DMS 273 treated with DMSO at 0.1 percent for 48 hours (cell line): ENCODE results near the gene HOXA4.

Source experiments
- DNase-seq: peaks from one replicate; lab custom pipeline; 2025; lab: John Stamatoyannopoulos, UW

HOXA4 gene

DNA sequence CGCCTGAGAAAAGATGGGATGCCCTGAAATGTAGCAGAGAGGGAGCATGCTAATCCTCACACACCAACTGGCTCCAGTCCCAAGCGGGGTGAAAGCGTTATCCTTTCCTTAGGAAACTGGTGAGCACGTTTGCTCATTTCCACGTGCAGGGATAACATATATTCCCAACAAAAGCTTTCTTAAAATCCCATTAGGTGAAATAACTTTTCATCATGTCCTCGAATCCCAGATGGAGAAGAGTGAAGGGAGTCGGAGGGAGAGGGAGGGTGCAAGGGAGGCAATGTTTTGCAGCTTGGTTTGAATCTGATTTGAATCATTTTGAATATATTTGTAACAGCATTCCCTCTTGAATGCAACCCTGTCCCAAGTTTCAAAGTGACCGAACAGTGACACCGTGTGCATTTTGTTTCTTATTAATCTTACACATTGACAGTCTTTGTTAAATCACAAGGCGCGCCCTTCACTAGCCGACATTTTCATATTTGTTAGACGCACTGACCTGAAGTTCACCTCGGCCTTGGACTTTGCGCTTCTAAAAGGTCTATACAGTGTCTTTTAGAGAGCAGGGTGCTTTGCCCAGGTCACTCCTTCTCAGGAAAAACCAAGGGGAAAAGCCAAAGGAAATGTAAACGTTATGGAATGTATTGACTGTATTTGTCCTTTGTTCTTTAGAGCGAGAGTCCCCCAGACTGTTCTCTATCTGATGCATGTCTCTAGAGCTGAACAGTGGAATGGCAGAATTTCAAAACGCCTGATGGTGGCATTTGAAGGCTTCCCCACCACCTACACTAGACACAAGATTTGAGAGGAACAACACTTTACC, 3.1 kb upstream of the HOXA4 start:
- no peak for DNase-seq

DNA sequence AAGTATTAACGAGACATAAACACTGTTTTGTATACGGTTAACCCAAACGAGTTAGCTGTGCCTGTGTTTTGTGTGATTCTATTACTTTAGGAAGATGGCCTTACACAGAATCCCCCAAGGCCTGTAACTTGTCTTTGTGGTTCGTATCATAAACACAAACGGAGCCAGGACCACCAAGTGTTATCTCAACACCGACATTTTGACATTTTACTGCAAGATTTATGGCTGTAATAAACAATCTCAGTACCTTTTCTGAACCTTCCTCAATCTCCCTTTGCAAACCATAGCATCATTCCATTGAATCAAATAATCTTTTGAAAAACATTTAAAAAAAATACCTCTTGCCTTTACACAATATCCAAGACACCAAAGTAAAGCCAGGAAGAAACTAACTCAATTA, 2.4 kb upstream of the HOXA4 start:
- no peak for DNase-seq

DNA sequence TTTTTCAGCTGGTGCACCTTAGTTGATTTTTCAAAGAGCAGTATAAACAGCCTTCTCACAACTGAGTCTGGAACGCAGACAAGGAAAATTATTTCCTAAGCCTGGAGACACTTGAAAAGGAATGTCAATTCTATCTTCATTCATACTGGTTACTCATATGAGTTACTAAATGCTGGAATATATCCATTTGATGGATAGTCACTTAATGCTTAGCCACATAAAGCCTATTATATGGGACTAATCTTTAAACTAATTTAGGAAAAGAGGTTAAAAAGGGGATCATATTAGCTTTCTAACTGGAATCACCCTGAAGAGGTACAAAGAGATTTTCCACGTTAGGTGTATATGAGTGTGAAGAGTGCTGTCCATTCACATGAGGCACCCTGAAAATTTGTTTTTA, 1.7 kb upstream of the HOXA4 start:
- no peak for DNase-seq

DNA sequence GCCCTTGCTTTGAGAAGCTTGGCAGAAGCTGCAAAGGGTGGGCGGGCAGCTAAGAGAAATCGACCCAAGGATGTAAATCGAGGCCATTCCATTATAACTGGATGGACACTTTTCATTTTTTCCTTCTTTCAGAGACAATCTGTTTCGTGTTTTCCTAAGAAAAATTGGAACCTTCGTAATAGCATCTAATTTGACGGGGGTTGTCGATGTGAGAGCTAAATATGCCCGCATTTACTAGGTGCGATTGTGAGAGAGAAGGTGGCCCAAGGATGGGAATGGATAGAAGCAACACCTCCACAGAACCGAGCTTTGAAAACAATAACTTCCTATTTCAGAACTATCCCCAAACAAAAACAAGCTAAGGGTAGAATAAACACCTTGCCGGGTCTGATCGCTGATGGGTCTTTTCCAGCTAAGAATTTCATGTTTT, 848 bp upstream of the HOXA4 start:
- DNase-seq = no peak

DNA sequence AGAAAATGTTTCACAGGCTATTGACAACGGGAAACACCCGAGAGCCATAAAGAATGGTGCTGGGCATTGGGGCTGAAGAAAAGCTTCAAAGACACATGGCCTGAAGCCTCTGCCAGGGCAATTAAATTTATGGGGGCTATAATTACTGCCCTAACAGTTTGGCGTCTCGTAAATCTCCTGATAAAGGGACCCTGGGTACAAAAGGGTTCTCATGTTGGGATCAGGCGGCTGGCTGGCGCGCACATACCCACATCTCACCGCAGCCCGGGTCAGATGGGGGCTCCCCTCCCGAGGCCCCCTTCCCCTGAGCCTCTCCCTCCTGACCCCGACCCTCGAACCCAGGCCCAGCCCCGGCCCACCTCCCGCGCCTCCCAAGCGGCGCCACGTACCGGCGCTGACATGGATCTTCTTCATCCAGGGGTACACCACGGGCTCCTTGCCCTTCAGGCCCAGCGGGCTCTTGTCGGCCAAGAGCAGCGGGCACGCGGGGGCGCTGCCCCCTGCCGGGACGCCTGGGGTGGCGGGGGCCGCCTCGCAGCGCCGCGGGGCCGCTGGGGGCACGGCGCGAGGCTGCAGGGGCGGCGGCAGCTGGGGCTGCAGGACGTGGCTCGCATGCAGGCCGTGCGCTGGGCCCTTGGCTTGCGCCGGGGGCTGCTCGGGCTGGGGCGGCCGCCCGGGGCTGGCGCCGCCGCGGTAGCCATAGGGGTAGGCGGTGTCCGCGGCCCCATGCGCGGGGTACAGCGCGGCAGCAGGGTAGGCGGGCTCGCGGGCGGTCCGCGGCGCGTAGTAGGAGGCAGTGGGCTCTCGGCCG, 623 bp downstream of the HOXA4 start:
- DNase-seq = no peak

DNA sequence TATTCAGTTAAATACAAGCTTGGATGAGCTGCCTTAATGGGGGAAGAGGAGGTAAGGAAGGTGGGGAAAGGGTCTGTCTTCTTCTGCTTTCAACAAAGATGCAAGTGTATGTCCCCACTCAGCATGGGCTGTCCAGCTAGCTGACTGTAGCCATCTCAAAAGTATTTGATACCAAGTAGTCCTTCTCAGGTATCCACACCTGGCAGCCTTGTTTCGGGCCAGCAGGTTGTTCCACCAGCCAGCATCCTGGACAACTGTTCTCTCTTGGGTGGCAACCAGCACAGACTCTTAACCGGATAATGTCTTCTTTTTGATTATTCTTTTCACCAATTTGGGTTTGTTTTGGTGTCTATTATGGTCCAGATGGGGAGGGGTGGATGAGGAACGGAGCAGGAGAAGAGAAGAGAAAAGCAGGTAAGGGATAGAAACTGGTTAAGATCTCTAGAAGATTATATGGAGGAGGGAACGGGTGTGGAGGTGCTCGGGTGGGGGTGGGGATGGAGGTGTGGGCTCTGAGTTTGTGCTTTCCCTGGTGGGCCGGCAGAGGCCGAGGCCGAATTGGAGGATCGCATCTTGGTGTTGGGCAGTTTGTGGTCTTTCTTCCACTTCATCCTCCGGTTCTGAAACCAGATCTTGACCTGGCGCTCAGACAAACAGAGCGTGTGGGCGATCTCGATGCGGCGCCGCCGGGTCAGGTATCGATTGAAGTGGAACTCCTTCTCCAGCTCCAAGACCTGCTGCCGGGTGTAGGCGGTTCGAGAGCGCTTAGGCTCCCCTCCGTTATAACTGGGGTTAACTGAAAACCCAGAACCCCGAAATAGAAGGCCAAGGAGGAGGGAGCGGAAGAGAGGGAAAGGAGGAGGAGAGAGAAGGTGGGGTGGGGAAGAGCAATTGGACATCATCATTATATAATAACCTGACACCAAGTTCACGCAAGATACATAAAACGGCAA, 1.5 kb downstream of the HOXA4 start:
- DNase-seq = no peak

DNA sequence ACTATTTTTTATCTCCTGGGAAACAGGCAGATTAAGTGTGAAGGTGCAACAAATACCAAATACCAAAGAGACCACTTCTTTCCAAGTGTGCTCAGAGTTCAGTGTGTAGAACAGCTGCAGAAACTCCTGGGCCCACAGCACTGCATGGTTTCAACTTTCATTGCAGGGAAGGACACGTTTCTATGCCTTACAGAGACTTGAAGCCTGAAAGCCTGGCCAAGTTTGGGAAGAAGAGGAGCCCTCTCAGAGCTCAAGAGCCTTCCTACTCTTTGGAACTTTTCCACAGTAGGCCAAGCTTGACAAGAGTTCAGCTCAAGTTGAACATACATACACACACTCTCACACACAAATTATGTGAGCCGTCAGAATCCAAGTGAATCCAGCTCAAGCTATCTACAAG, 2.5 kb downstream of the HOXA4 start:
- peak; percentile 26 for DNase-seq

DNA sequence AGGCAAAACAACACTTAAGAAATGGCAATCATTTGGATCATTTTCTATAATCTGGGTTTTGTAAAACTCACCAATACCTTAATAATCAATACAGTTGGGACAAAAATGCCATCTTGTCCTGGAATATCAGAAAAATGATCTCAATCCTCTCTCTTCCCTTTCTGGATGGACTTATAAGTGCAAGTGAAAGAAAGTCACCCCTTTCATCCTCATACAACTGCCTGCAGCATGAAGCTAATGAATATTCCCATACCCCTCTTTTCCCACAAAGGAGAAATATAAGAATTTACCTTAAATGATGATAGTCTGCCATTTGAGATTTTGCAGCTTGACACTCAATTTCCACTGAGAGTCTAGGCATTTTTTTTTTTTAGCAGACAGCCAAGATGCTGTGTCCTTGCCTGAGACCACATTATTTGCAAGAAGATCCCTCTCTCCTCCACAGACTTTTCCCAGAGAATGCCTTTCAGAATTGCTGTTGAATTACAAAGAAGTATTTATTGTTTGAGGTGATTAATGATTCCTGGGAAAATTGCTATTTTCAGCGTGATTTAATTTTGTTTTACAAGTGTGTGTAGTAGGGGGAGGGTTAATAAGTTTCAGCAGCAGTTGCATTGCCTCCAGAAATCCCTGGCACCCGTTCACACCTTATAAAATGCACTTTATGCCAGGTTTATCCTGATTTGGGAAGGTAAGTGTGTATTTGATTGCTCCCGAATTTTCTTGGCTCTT, 3.8 kb downstream of the HOXA4 start:
- no peak for DNase-seq

DNA sequence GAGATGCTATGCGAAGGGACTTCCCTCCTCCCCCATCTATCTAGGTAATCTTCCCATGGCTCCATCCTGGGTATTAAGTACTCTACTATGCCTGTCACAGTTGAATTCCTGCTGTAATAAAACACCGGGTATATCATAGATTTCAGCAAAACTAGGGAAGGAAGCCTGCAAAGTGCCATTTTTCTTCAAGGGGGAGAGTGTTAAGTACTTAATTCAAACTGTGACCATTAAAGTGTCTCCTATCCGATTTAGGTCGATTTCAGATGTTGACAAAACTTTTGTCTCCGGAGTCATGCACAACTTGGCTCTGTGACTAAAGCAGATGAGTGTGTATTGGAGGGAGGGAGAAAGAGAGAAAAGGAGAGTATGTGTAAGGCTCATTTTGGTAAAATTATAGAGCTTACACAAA, 4.6 kb downstream of the HOXA4 start:
- DNase-seq = no peak

DNA sequence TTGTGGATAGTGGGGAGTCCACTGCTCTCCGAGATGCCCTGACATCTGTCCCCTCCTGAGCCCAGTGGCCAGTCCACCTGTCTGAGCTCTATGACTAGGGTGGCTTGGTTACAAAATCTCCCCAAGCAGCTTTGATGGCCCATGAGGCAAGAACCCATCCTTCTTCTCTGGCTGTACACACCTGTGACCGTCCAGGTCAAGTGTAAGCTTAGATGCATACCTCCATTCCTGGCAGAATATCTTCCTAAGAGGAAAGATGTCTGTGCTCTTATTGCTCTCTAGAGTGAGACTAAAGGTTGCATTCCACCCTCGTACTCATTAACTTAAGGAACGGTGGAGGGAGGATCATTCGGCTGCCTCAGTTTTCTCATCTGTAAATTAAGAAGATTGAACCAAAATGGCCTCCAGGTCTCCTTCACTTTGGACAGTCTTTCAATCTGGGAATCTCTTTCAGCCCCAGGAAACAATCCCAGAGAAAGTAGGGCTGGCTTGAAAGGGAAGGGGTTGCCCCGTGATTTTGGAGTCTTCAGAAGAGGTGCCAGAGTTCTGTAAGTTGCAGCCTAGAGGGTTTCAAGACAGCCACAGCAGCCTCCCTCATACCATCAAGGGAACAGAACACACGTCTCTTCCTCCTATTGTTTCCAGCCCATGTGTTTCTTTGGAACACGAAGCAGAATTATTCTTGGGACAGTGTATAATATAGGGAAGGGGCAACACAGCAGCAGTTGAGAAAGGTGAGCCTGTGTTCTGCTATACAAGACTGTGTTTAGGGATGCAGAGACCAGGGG, 5.5 kb downstream of the HOXA4 start:
- no peak for DNase-seq

DNA sequence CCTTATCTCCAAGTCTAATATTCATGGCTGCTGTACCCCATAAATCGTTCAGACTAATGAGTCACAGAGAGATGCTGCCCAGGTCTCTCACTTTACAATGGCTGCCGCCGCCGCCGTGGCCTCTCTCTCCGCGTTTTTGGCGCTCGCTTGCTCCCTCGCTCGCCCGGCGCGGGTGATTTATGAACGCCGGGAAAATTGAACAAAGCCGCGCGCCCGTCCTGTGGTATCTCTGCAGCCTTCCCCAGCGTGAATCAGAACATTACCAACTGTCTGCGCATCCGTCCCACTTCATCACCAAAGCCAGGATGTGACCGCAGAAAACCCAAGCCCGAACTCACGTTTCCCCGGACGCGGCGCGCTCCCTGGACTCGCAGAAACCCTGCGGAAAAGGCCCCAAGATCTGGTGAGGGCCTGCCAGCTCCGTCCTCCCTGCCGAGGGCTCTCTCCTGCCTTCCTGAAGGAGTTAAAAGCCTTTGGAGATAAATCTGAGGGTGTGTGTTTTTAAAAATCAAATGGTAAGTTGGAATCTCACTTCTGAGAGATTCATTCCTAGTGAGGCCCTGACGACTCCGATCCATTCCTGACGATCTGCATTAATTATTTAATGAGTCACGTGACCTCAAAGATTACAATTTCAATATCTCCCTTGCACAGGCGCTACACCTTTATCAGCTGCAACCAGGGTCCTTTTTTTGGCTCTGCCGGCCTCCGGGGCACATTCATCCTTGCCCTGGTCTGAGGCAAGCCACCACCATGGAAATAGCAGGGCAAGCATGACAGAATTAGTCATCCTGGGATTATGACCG, 6.3 kb downstream of the HOXA4 start:
- no peak for DNase-seq

DNA sequence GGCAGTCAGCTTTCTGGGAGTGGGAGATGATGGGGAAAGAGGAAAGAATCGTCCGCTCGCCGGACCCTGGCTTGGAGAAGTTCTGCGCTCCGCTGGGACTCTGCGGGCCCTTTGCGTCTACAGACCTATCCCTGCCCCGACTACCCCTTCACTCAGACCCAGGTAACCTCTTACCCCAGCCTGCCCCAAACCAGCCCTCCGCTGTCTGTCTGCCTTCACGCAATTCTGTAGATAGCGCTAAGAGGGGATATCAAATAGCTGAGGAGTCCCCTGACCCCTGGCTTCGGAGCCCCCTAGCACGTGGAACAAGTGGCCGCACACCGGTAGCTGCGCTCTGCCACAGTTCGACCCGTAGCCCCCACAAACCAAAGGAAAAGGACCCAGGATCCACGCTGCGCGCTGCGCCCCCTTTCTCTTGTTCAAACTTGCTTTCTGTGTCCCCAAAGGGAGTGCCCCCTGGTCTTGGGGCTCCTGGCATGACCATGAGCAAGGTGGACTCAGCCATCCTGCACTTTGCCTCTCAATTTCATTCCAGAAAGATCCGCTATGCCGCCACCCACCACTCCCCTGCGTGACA, 7.0 kb downstream of the HOXA4 start:
- no peak for DNase-seq

DNA sequence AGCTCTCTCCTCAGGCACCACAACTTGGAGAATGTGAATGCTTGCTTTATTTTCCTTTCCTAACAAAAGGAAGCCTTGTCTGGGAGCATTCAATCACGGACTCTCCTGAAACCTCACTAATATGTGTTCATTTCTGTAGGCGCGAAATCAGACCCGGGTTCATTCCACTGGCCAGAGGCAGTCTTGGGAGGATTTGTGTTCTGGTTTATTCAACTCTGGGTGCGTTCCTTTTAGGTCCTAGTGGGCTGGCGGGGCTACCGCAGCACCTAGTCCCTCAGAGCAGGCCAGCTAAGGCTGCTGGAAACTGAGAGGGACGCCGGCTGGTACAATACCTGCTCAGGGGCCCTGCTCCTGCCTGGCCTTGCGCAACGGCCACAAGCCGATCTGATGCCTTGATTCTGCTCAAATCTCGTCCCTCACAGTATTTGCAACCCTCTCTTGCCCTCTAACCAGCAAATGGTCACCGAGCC, 7.5 kb downstream of the HOXA4 start:
- no peak for DNase-seq

DNA sequence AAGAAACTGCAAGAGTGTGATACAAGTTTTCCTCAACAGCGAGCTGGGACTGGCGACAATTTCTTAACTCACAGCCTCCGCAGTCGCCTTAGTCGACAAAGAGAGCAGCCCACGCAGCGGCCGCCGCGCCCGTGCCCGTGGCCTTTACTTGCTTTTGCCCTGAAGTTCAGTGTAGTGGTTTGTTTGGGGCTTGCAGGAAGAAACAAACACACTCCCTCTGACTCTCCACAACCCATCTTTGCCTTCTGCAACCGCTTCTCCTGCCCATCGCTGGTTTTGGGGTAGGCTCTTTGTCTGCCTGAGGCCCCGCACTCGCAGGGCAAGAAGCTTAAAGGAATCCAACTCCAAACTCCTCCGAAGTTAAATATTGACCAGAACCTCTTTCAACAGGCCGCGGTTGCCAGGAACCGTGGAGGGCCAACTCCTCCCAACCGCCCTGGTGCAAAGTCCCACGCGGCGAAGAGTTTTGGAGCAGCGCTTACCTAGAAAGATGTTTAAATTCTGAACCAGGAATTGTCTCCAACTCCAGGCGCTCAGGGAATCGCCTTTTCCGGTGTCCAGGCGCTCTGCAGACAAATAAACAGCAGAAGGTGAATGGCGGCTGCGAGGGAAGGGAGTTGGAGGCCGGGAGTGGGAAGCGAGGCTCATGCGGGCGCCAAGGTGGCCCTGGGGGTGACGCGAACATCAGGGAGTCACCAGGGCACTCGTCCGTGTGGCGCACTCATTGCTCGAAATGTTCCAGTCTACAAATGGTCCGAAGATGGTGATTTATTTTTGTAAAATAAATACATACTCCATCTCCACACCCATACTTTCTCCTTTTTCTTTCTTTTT, 8.3 kb downstream of the HOXA4 start:
- no peak for DNase-seq

DNA sequence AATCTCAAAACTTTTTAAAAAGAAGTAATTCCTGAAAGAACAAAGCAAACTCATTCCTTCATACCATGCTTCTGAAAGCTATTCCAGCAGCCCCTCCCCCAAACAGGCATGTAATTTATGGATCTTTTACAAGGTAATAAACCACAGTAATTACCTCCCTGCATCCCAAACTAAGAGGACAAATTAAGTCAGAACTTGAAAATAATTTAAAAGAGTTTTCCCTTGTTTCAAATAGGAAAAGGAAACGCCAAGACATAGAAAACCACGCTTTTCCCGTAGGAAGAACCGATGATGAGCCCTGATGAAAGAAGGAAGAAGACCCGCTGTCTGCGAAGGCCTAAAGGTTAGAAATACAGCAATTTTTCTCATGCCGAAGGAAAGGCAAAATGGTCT, 8.9 kb downstream of the HOXA4 start:
- DNase-seq = no peak

DNA sequence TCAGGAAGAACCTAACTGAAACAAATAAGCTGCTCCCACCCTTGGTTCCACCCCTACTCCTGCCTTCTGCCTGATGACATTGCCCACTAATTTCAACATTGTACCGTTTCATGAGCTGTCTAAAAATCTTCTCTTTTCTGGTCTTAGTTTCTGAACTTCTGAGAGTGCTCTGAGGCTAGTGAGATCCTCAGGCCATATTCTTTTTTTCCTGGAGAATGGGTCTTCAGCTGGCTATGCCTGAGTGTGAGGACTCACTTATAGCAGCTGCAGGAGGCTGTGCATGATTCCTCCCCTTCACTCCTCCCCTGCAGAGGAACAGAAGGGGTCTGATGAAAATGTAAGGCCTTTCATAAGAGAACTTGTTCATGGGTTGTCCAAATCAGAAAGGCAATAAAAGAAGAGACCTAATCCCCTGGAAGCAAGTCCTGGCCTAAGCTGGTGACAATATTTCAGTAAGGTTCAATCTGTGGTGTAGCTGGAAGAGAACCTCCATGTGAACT, 11.1 kb downstream of the HOXA4 start:
- no peak for DNase-seq

DNA sequence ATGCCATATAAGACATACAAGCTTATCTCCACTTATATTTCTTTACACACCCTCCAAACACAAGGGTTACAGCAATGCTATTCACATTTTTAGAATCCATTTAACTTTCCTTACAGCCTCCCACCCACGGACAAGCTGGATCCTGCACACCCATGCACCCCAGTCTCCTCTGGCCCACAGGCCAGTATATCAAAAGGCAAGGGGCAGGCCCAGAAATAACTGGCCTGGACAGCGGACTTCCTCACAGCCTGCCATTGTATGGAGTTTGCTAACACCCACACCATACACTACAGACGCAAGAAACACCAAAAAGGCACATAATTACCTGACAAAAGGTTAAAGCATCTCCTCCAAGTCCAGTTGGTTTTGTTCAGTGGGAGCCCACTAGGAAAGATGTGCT, 12.0 kb downstream of the HOXA4 start:
- DNase-seq = no peak

DNA sequence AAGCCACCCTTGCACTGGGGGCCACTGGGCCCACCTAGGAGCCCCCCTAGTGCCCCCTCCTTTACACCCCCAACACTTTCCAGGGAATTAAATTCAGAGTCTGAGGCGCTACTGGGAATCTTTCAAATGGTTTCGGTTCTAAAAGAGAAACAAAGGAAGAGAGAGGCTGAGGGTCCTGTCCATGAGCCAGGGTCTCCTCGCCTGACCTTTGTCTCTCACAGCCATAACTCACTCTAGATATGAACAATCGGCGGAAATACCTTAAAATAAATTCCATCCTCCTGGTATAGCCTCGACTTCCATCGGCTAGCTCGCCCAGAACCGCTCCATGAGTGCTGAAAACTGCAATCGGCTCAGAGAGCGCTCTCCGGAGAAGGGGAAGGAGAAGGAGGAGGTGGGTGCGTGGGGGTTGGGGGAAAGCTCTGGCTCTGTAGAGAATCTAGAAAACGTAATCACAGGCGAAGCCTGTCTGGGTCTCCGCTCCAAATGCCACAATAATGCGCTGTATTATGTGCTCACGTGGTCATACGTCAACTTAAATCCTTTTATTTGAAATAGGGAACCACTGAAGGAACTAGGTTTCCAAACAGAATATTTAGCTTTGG, 12.6 kb downstream of the HOXA4 start:
- DNase-seq = no peak
